HepG2 (cell line): ENCODE measurements around the gene DOLK. TPM values are rescaled to one million over a fixed set of nuclear protein-coding genes. Genes with fewer than 3 reads are reported as not detected.

Experiments
- CHD2 ChIP-seq: IDR thresholded peaks from 2 replicates; pipeline ENCODE4 v1.6.1; 2011; ENCODE audit warnings: low read depth, low read length, improper control_type of control experiment
- FLYWCH1 ChIP-seq: sonication (generic); formaldehyde crosslinking; IDR thresholded peaks from 2 replicates; pipeline ENCODE4 v1.8.1; 2023; ENCODE audit warnings: mild to moderate bottlenecking, missing genetic modification reagents
- GTF2F1 ChIP-seq: fragments of 150-350 bp; IDR thresholded peaks from 2 replicates; pipeline ENCODE4 v1.6.1; 2014; ENCODE audit warnings: low read length
- HDAC1 ChIP-seq: sonication (generic); formaldehyde crosslinking; IDR thresholded peaks from 2 replicates; pipeline ENCODE4 v1.5.1; 2020; ENCODE audit warnings: mild to moderate bottlenecking, missing genetic modification reagents
- HIVEP1 ChIP-seq: sonication (generic); formaldehyde crosslinking; IDR thresholded peaks from 2 replicates; pipeline ENCODE4 v1.4.0; 2020; ENCODE audit warnings: mild to moderate bottlenecking, missing genetic modification reagents
- JARID2 ChIP-seq: sonication (generic); formaldehyde crosslinking; IDR thresholded peaks from 2 replicates; pipeline ENCODE4 v1.8.1; 2023; ENCODE audit warnings: missing genetic modification reagents, inconsistent platforms; ENCODE audit not compliant: insufficient replicate concordance
- PHF20 ChIP-seq: sonication (generic); formaldehyde crosslinking; IDR thresholded peaks from 2 replicates; pipeline ENCODE4 v1.5.0; 2020; ENCODE audit warnings: mild to moderate bottlenecking, missing genetic modification reagents
- SOX6 ChIP-seq, 2 experiments: fragments of 450-650 bp in 1 of 2; sonication (generic) in 1 of 2; formaldehyde crosslinking in 1 of 2; IDR thresholded peaks; 2 replicates each; pipeline versions ENCODE4 v1.4.0 to v1.6.1; 2017 to 2020; ENCODE audit warnings: antibody characterized with exemption in 1 of 2, mild to moderate bottlenecking in 1 of 2, missing genetic modification reagents in 1 of 2
- SP4 ChIP-seq: sonication (generic); formaldehyde crosslinking; IDR thresholded peaks from 2 replicates; pipeline ENCODE4 v1.8.1; 2023; ENCODE audit warnings: mild to moderate bottlenecking, missing genetic modification reagents
- TSC22D2 ChIP-seq: sonication (generic); formaldehyde crosslinking; IDR thresholded peaks from 2 replicates; pipeline ENCODE4 v1.5.1; 2020; ENCODE audit warnings: missing genetic modification reagents, mild to moderate bottlenecking, borderline replicate concordance
- ZBTB1 ChIP-seq: sonication (generic); formaldehyde crosslinking; IDR thresholded peaks from 2 replicates; pipeline ENCODE4 v1.4.0; 2020; ENCODE audit warnings: missing genetic modification reagents, borderline replicate concordance
- ZNF564 ChIP-seq: sonication (generic); formaldehyde crosslinking; IDR thresholded peaks from 2 replicates; pipeline ENCODE4 v1.8.1; 2023; ENCODE audit warnings: mild to moderate bottlenecking, missing genetic modification reagents
- ZNF761 ChIP-seq: sonication (generic); formaldehyde crosslinking; conservative IDR thresholded peaks from 2 replicates; pipeline ENCODE4 v1.4.0; 2020; ENCODE audit warnings: mild to moderate bottlenecking, missing genetic modification reagents
- ZNF766 ChIP-seq: sonication (generic); formaldehyde crosslinking; IDR thresholded peaks from 2 replicates; pipeline ENCODE4 v1.5.0; 2020; ENCODE audit warnings: missing genetic modification reagents, borderline replicate concordance
- polyA plus RNA-seq, 8 experiments: library from polyadenylated mRNA; depleted of rRNA in 3 of 8; stranded (reverse) in 7 of 8; unstranded in 1 of 8; fragments of >200 nt; fragmentation: Illumina TruSeq in 4 of 8; extraction: Trizol in 4 of 8; gene quantifications; 2 replicates each; pipeline versions ENCODE4 v1.2.1 to v1.2.3, GENCODE V29; 2011 to 2016; ENCODE audit warnings: low read depth in 4 of 8, missing spikeins in 1 of 8, mixed read lengths in 1 of 8; ENCODE audit not compliant: insufficient read depth in 1 of 8
- total RNA-seq, 5 experiments: library from RNA; depleted of rRNA; stranded (reverse); fragments of >200 nt; fragmentation: Illumina TruSeq; extraction: Trizol; gene quantifications; 2 replicates each; pipeline ENCODE4 v1.2.3, GENCODE V29; 2016; ENCODE audit warnings: low read depth in 1 of 5
- TF ChIP-seq, protein P1 (sequence below): sonication (generic); formaldehyde crosslinking; IDR thresholded peaks from 2 replicates; pipeline ENCODE4 v1.8.1; 2023; ENCODE audit warnings: mild to moderate bottlenecking, missing genetic modification reagents
- TF ChIP-seq, protein P2 (sequence below): sonication (generic); formaldehyde crosslinking; conservative IDR thresholded peaks from 2 replicates; pipeline ENCODE4 v1.8.0; 2022; ENCODE audit warnings: missing genetic modification reagents
- TF ChIP-seq, protein P3 (sequence below): sonication (generic); formaldehyde crosslinking; IDR thresholded peaks from 2 replicates; pipeline ENCODE4 v1.4.0; 2020; ENCODE audit warnings: missing genetic modification reagents, mild to moderate bottlenecking, borderline replicate concordance
- TF ChIP-seq, protein P4 (sequence below): sonication (generic); formaldehyde crosslinking; IDR thresholded peaks from 2 replicates; pipeline ENCODE4 v1.4.0; 2020; ENCODE audit warnings: missing genetic modification reagents
- TF ChIP-seq, protein P5 (sequence below): sonication (generic); formaldehyde crosslinking; IDR thresholded peaks from 2 replicates; pipeline ENCODE4 v1.4.0; 2020; ENCODE audit warnings: mild to moderate bottlenecking, missing genetic modification reagents
- TF ChIP-seq, protein P6 (sequence below): IDR thresholded peaks from 2 replicates; pipeline ENCODE4 v1.6.1; 2012; ENCODE audit warnings: inconsistent platforms
- TF ChIP-seq, protein P7 (sequence below): sonication (generic); formaldehyde crosslinking; IDR thresholded peaks from 2 replicates; pipeline ENCODE4 v1.5.1; 2020; ENCODE audit warnings: missing genetic modification reagents, mild to moderate bottlenecking, borderline replicate concordance

The DOLK gene
- total and polyA plus RNA-seq, 2 of the 13 experiments (the other 11 are each of a cell fraction or from before 2014, with no cell fraction given), result 15.4 to 18.7 TPM

DNA sequence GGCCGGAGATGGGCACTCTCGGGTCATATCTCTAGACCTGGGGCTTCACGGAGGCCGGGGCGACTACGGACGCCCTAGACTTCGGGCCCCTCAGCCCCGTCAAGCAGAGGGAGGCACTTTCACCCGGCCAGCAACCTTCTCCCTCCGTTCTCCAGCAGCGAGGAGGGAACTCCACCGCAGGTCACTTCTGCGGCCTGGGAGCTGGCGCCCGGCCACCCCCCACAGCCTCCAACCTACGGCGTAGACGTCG lies 201 bp downstream of the DOLK start (continued):
- TF ChIP-seq JARID2, result peak; percentile 21
- TF ChIP-seq CHD2, result no peak
- TF ChIP-seq, protein P1, sequence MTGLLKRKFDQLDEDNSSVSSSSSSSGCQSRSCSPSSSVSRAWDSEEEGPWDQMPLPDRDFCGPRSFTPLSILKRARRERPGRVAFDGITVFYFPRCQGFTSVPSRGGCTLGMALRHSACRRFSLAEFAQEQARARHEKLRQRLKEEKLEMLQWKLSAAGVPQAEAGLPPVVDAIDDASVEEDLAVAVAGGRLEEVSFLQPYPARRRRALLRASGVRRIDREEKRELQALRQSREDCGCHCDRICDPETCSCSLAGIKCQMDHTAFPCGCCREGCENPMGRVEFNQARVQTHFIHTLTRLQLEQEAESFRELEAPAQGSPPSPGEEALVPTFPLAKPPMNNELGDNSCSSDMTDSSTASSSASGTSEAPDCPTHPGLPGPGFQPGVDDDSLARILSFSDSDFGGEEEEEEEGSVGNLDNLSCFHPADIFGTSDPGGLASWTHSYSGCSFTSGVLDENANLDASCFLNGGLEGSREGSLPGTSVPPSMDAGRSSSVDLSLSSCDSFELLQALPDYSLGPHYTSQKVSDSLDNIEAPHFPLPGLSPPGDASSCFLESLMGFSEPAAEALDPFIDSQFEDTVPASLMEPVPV (CRISPR knock-in tag), result 0 out of 2 replicates have a peak, but pooled peaks have one; percentile 20
- TF ChIP-seq, protein P2, sequence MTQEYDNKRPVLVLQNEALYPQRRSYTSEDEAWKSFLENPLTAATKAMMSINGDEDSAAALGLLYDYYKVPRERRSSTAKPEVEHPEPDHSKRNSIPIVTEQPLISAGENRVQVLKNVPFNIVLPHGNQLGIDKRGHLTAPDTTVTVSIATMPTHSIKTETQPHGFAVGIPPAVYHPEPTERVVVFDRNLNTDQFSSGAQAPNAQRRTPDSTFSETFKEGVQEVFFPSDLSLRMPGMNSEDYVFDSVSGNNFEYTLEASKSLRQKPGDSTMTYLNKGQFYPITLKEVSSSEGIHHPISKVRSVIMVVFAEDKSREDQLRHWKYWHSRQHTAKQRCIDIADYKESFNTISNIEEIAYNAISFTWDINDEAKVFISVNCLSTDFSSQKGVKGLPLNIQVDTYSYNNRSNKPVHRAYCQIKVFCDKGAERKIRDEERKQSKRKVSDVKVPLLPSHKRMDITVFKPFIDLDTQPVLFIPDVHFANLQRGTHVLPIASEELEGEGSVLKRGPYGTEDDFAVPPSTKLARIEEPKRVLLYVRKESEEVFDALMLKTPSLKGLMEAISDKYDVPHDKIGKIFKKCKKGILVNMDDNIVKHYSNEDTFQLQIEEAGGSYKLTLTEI (CRISPR knock-in tag), result no peak
- TF ChIP-seq, protein P3, sequence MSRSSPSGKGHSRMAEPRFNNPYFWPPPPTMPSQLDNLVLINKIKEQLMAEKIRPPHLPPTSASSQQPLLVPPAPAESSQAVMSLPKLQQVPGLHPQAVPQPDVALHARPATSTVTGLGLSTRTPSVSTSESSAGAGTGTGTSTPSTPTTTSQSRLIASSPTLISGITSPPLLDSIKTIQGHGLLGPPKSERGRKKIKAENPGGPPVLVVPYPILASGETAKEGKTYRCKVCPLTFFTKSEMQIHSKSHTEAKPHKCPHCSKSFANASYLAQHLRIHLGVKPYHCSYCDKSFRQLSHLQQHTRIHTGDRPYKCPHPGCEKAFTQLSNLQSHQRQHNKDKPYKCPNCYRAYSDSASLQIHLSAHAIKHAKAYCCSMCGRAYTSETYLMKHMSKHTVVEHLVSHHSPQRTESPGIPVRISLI, result peak; percentile 49; the same call in 1 of the 2 replicates
- no peak for TF ChIP-seq ZNF564
- TF ChIP-seq, protein P4, sequence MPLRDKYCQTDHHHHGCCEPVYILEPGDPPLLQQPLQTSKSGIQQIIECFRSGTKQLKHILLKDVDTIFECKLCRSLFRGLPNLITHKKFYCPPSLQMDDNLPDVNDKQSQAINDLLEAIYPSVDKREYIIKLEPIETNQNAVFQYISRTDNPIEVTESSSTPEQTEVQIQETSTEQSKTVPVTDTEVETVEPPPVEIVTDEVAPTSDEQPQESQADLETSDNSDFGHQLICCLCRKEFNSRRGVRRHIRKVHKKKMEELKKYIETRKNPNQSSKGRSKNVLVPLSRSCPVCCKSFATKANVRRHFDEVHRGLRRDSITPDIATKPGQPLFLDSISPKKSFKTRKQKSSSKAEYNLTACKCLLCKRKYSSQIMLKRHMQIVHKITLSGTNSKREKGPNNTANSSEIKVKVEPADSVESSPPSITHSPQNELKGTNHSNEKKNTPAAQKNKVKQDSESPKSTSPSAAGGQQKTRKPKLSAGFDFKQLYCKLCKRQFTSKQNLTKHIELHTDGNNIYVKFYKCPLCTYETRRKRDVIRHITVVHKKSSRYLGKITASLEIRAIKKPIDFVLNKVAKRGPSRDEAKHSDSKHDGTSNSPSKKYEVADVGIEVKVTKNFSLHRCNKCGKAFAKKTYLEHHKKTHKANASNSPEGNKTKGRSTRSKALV (CRISPR knock-in tag), result no peak
- TF ChIP-seq SP4 (CRISPR knock-in tag), result no peak
- TF ChIP-seq SOX6 (IDR thresholded peaks at IDR 0.05), result no peak
- TF ChIP-seq SOX6 (CRISPR knock-in tag; IDR thresholded peaks at IDR 0.05), result peak; percentile 31; the same call in 1 of the 2 replicates
- TF ChIP-seq, protein P5, sequence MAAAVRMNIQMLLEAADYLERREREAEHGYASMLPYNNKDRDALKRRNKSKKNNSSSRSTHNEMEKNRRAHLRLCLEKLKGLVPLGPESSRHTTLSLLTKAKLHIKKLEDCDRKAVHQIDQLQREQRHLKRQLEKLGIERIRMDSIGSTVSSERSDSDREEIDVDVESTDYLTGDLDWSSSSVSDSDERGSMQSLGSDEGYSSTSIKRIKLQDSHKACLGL (CRISPR knock-in tag), result peak; percentile 51; the same call in 1 of the 2 replicates
- TF ChIP-seq, protein P6, sequence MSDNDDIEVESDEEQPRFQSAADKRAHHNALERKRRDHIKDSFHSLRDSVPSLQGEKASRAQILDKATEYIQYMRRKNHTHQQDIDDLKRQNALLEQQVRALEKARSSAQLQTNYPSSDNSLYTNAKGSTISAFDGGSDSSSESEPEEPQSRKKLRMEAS, result no peak
- TF ChIP-seq GTF2F1, result no peak
- TF ChIP-seq HIVEP1 (CRISPR knock-in tag), result 0 out of 2 replicates have a peak, but pooled peaks have one; percentile 30
- TF ChIP-seq PHF20 (CRISPR knock-in tag), result no peak
- no peak; the same call in 1 of the 2 replicates for TF ChIP-seq ZNF766 (CRISPR knock-in tag)
- TF ChIP-seq TSC22D2, result no peak
- TF ChIP-seq, protein P7, sequence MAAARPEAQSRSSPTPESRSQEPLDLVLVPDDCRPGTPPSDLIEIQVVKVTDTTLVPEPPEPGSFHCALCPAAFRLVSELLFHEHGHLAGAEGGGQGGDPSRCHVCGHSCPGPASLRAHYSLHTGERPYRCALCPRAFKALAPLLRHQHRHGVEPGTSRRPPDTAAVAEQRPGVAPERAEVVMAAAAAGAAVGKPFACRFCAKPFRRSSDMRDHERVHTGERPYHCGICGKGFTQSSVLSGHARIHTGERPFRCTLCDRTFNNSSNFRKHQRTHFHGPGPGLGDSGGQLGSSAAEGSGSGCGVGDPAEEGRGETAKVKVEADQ (CRISPR knock-in tag), result no peak
- no peak for TF ChIP-seq HDAC1 (CRISPR knock-in tag)
- no peak for TF ChIP-seq ZBTB1
- no peak for TF ChIP-seq FLYWCH1 (CRISPR knock-in tag)
- TF ChIP-seq ZNF761 (CRISPR knock-in tag), result no peak
